Activated T-cell treated with anti-CD3 and anti-CD28 coated beads, Interleukin-2, amount 50 U/mL, for 72 hours (primary cell): Measurements from ENCODE around the gene LEPROT. TPM values are rescaled to one million over a fixed set of nuclear protein-coding genes. Genes with fewer than 3 reads are reported as not detected.
"Not testable (repeated sequence)": the region's sequence is repeated elsewhere in the genome, so short reads cannot be mapped to it uniquely, and the experiment has no call there.

ENCODE experiments used
- ATAC-seq, 2 donors: fragments of 150-1000 bp; cut with Tn5 transposase; replicated peaks in 1 of 2; 2 replicates each; pipeline ENCODE4 v1.10.0; 2021; ENCODE audit warnings: moderate library complexity in 2 of 2, mild to moderate bottlenecking in 1 of 2
- DNase-seq, 2 donors: peaks; one replicate each; pipeline ENCODE4 v3.0.0; 2021 to 2022; ENCODE audit warnings: mixed read lengths in 1 of 2
- H3K27ac Mint-ChIP-seq: one replicate; pipeline ENCODE4 v1.8.0; 2022; ENCODE audit warnings: mild to moderate bottlenecking, moderate library complexity, mixed read lengths
- H3K27me3 Mint-ChIP-seq: one replicate; pipeline ENCODE4 v1.8.0; 2022; ENCODE audit warnings: low read depth, mixed read lengths
- H3K36me3 Mint-ChIP-seq, 2 donors: one replicate each; pipeline ENCODE4 v1.8.0; 2022; ENCODE audit warnings: mixed read lengths in 2 of 2, mild to moderate bottlenecking in 1 of 2; ENCODE audit not compliant: insufficient read depth in 2 of 2
- H3K4me1 Mint-ChIP-seq: one replicate; pipeline ENCODE4 v1.8.0; 2022; ENCODE audit warnings: low read depth, mixed read lengths
- H3K4me3 Mint-ChIP-seq, 2 donors: one replicate each; pipeline ENCODE4 v1.8.0; 2022; ENCODE audit warnings: mild to moderate bottlenecking in 2 of 2, mixed read lengths in 2 of 2, moderate library complexity in 2 of 2
- H3K9me3 Mint-ChIP-seq, 2 donors: one replicate each; pipeline ENCODE4 v1.8.0; 2022; ENCODE audit warnings: mixed read lengths in 2 of 2
- total RNA-seq, 2 donors: library from RNA; stranded (reverse); gene quantifications; one replicate each; pipeline ENCODE4 v1.2.3, GENCODE V29; 2022

LEPROT gene
- total RNA-seq, 2 donors from 2014 or later, result 15.5 to 20.8 TPM

- H3K4me3 Mint-ChIP-seq, result no peak overlapping the region
- H3K27me3 Mint-ChIP-seq, result no peaks in the 10 kb centered on the region
- H3K9me3 Mint-ChIP-seq, result no peaks in the 10 kb centered on the region
- no peaks in the 10 kb centered on the region for H3K4me1 Mint-ChIP-seq
- no peak overlapping the region for H3K27ac Mint-ChIP-seq
- H3K36me3 Mint-ChIP-seq, result peaks cover 0 to 2% of the 10 kb centered on the region in 2 donors
- DNase-seq (no peak), ATAC-seq (no peak)
Observed at GRCh38 chr1:65432918-65433317, 12.4 kb downstream of the LEPROT start.

DNA sequence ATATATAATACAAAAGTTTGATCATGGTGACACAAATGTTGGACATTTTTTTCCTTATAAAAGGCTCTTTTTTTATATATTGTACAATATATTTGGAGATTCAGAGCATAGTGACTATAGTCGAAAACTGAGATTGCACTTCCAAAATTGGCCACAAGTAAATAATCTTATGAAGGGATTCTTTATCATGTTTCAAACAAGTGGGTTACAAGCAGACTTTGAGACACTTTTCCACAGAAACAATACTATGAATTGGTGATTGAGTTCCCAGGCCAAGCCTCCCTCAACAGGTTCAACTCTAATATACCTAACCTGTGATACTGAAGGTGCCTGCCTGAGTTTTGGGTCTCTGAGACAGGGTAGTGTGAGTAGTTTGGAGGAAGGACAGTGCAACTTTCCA is 13.8 kb downstream of the LEPROT start:
- Mint-ChIP-seq H3K4me1 (no peaks in the 10 kb centered on the region), H3K27ac (no peak overlapping the region), H3K27me3 (no peaks in the 10 kb centered on the region), H3K4me3 (no peak overlapping the region), H3K9me3 (no peaks in the 10 kb centered on the region), H3K36me3 (peaks cover 0 to 2% of the 10 kb centered on the region in 2 donors)
- no peak for DNase-seq
- no peak for ATAC-seq

DNA sequence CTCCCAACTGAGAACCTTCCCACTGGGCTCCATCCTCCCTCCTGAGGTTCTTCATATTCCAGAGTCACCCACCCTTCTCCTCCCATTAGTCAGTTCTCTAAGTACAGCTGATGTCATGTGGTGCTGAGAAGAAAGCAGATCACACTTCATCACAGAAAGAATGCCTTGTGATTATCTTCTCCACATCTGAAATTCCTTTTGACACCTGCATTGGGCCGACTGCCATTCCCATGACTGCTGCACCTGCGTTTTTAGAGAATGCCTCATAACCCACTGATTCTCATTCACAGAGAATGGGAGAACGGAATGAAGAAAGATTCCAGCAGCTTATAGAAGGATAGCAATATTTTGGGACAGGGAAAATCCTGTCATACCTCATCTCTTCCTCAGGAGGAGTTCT is 14.3 kb downstream of the LEPROT start:
- no peak for DNase-seq
- H3K36me3 Mint-ChIP-seq, result peaks cover 0 to 2% of the 10 kb centered on the region in 2 donors
- H3K4me3 Mint-ChIP-seq, result no peak overlapping the region
- no peaks in the 10 kb centered on the region for H3K4me1 Mint-ChIP-seq
- H3K27ac Mint-ChIP-seq, result no peak overlapping the region
- no peak for ATAC-seq
- H3K27me3 Mint-ChIP-seq, result no peaks in the 10 kb centered on the region
- no peaks in the 10 kb centered on the region for H3K9me3 Mint-ChIP-seq

- DNase-seq (no peak), ATAC-seq (no peak)
- Mint-ChIP-seq H3K4me3 (no peak overlapping the region), H3K27ac (no peak overlapping the region), H3K27me3 (no peaks in the 10 kb centered on the region), H3K4me1 (no peaks in the 10 kb centered on the region), H3K9me3 (no peaks in the 10 kb centered on the region), H3K36me3 (peaks cover 0 to 2% of the 10 kb centered on the region in 2 donors)
Observed at GRCh38 chr1:65435987-65436386, 15.5 kb downstream of the LEPROT start.

GRCh38 chr1:65437616-65438015 is 17.1 kb downstream of the LEPROT start:
- no peak overlapping the region for H3K27ac Mint-ChIP-seq
- no peaks in the 10 kb centered on the region for H3K27me3 Mint-ChIP-seq
- H3K4me1 Mint-ChIP-seq, result no peaks in the 10 kb centered on the region
- H3K9me3 Mint-ChIP-seq, result no peaks in the 10 kb centered on the region
- ATAC-seq (no peak), DNase-seq (no peak)
- no peak overlapping the region for H3K4me3 Mint-ChIP-seq
- H3K36me3 Mint-ChIP-seq, result no peaks in the 10 kb centered on the region

DNA sequence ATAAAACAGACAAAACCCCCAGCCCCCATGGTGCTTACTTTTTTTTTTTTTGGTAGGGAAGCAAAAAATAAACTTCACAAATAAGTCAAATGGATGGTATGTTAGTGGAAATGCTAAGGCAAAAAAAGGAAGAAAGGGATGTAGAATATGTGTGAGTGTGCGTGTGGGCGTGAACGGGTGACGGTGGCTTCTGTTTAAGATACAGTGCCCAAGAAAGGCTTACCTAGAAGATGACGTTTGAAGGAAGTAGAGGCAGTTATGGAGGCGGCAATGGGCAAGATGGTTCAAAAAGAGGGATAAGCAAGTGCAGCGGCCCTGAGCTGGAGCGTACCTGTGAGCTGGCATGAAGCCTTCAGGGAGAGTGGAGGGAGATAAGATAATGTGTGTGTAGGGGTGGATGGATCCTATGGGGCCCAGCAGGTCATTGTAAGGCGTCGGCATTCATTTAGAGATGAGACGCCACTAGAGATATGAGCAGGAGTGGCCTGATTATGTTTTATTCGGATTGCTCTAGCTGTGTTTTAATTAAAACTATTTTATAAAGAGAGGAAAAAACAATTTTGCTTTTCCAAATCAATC is 19.9 kb downstream of the LEPROT start:
- Mint-ChIP-seq H3K36me3 (no peaks in the 10 kb centered on the region), H3K27me3 (no peaks in the 10 kb centered on the region), H3K9me3 (no peaks in the 10 kb centered on the region), H3K4me1 (no peaks in the 10 kb centered on the region), H3K4me3 (no peak overlapping the region), H3K27ac (no peak overlapping the region)
- ATAC-seq (no peak), DNase-seq (no peak)

GRCh38 chr1:65440915-65441314 is 20.4 kb downstream of the LEPROT start:
- no peaks in the 10 kb centered on the region for H3K27me3 Mint-ChIP-seq
- H3K9me3 Mint-ChIP-seq, result no peaks in the 10 kb centered on the region
- DNase-seq, result no peak
- H3K4me3 Mint-ChIP-seq, result no peak overlapping the region
- H3K4me1 Mint-ChIP-seq, result no peaks in the 10 kb centered on the region
- H3K27ac Mint-ChIP-seq, result no peak overlapping the region
- no peak for ATAC-seq
- no peaks in the 10 kb centered on the region for H3K36me3 Mint-ChIP-seq

DNA sequence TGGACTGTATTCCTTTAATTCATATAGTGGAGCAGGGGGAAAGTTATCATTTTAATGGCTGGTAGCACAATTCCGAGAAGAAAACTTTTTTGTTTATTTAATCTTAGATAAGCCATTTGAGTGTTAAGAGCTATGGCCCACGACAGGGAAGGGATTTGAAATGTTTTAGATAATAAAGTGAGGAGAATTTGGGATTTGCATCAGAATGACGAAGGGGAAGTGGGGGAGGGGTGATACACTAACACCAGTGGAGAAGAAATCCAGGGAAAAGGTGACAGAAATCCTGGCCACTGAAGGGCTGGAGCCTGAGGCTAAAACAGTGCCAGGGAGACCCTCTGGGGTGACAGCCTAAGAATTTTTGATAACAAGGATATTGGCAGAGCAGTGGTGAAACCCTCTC is 21.0 kb downstream of the LEPROT start:
- Mint-ChIP-seq H3K36me3 (no peaks in the 10 kb centered on the region), H3K4me3 (no peak overlapping the region)
- ATAC-seq, result no peak

DNA sequence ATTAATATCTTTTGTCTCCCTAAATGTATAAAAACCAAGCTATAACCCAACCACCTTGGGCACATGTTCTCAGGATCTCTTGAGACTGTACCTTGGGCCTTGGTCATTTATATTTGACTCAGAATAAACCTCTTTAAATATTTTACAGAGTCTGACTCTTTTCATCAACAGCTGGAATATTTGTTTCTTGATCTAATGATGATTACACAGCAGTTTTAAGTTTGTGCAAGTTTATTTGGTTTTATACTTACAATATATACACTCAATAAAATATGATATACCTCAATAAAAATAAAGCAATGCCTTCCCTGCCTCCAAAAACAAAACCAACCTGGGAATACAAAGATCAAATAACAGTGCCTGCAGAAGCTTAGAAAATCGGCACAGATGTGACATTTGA is 22.0 kb downstream of the LEPROT start:
- H3K36me3 Mint-ChIP-seq, result no peaks in the 10 kb centered on the region
- H3K4me1 Mint-ChIP-seq, result no peaks in the 10 kb centered on the region
- DNase-seq, result no peak
- no peaks in the 10 kb centered on the region for H3K27me3 Mint-ChIP-seq
- no peak for ATAC-seq
- no peaks in the 10 kb centered on the region for H3K9me3 Mint-ChIP-seq
- no peak overlapping the region for H3K4me3 Mint-ChIP-seq
- H3K27ac Mint-ChIP-seq, result no peak overlapping the region

More for the DNA sequence above, 21.0 kb downstream of the LEPROT start:
- Mint-ChIP-seq H3K4me1 (no peaks in the 10 kb centered on the region), H3K27ac (no peak overlapping the region), H3K27me3 (no peaks in the 10 kb centered on the region), H3K9me3 (no peaks in the 10 kb centered on the region)
- no peak for DNase-seq

DNA sequence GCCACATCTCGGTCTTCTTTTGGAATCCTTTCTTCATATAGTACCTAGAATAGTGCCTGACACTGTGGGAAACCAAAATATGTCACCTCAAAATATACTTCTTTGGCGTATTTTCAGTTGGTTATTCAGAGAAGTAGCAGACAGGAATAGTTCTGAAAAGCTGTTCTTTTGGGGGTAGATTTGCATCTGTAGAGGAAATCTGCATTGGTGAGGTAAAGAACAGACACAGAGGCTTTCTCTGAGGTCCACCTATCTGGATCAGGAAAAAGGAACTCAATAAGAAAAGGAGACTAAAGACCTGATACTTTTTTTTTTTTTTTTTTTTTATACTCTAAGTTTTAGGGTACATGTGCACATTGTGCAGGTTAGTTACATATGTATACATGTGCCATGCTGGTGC is 23.2 kb downstream of the LEPROT start:
- H3K4me3 Mint-ChIP-seq, result no peak overlapping the region
- no peaks in the 10 kb centered on the region for H3K36me3 Mint-ChIP-seq
- ATAC-seq (no peak), DNase-seq (no peak)
- no peaks in the 10 kb centered on the region for H3K9me3 Mint-ChIP-seq
- no peaks in the 10 kb centered on the region for H3K27me3 Mint-ChIP-seq
- no peaks in the 10 kb centered on the region for H3K4me1 Mint-ChIP-seq
- H3K27ac Mint-ChIP-seq, result no peak overlapping the region

DNA sequence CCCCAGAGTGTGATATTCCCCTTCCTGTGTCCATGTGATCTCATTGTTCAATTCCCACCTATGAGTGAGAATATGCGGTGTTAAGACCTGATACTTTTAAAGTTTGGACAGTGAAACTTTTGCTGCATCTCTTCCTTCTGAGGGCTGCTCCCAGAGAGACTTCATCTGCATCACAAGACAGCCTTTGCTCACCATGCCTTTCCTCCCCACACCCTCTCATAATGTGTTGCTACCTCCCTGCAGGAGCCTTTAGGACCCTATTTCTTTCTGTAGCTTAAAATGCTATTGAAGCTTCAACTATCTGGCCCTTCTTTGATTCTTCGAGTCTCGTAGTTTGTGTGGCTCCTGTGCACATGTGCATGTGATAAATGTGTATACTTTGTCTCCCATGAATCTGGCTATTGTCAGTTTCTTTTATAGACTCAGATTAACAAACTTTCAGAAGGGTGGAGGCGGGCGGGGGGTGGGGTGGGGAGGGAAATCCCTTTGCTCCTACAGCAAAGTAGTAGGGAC is 23.7 kb downstream of the LEPROT start:
- Mint-ChIP-seq H3K4me1 (no peaks in the 10 kb centered on the region), H3K27me3 (no peaks in the 10 kb centered on the region), H3K36me3 (no peaks in the 10 kb centered on the region), H3K9me3 (no peaks in the 10 kb centered on the region), H3K4me3 (no peak overlapping the region), H3K27ac (no peak overlapping the region)
- DNase-seq (no peak), ATAC-seq (no peak)

GRCh38 chr1:65445837-65446236 is 25.4 kb downstream of the LEPROT start:
- H3K27me3 Mint-ChIP-seq, result no peaks in the 10 kb centered on the region
- ATAC-seq (no peak), DNase-seq (no peak)
- no peaks in the 10 kb centered on the region for H3K36me3 Mint-ChIP-seq
- no peak overlapping the region for H3K4me3 Mint-ChIP-seq
- no peaks in the 10 kb centered on the region for H3K4me1 Mint-ChIP-seq
- no peak overlapping the region for H3K27ac Mint-ChIP-seq
- no peaks in the 10 kb centered on the region for H3K9me3 Mint-ChIP-seq

GRCh38 chr1:65449214-65449823 is 28.9 kb downstream of the LEPROT start:
- DNase-seq (no peak), ATAC-seq (no peak)
- no peaks in the 10 kb centered on the region for H3K27me3 Mint-ChIP-seq
- peaks cover 0 to 2% of the 10 kb centered on the region in 2 donors for H3K36me3 Mint-ChIP-seq
- H3K9me3 Mint-ChIP-seq, result peaks cover 0 to 4% of the 10 kb centered on the region in 2 donors
- H3K27ac Mint-ChIP-seq, result no peak overlapping the region
- no peak overlapping the region for H3K4me3 Mint-ChIP-seq
- no peaks in the 10 kb centered on the region for H3K4me1 Mint-ChIP-seq

GRCh38 chr1:65455678-65456077 is 35.2 kb downstream of the LEPROT start:
- H3K9me3 Mint-ChIP-seq, H3K27me3 Mint-ChIP-seq, H3K36me3 Mint-ChIP-seq, ATAC-seq, H3K4me3 Mint-ChIP-seq, H3K27ac Mint-ChIP-seq, DNase-seq: not testable (repeated sequence)
- peaks cover 15% of the 10 kb centered on the region for H3K4me1 Mint-ChIP-seq
